ENCODE data around the gene ARHGDIA.

ARHGDIA gene

GRCh38 chr17:81863123-81863675 lies 7.9 kb downstream of the ARHGDIA start:
- no peak for DNase-seq

GRCh38 chr17:81860756-81861568 lies 10.2 kb downstream of the ARHGDIA start:
- peak; percentile 100 for DNase-seq

GRCh38 chr17:81859906-81860755 lies 11.0 kb downstream of the ARHGDIA start, which contains the start of gene P4HB:
P4HB (minus strand) TSS chr17:81860535; CDS start chr17:81860471, 64 bp downstream.
- DNase-seq: no peak

GRCh38 chr17:81858967-81859905 lies 11.9 kb downstream of the ARHGDIA start:
- DNase-seq: no peak

- no peak for DNase-seq
Observed at GRCh38 chr17:81858170-81858966, 12.8 kb downstream of the ARHGDIA start.

- DNase-seq: no peak
Observed at GRCh38 chr17:81854974-81855774, 16.0 kb downstream of the ARHGDIA start.

GRCh38 chr17:81852237-81852636 lies 18.9 kb downstream of the ARHGDIA start:
- DNase-seq: no peak

- no peak for DNase-seq
Observed at GRCh38 chr17:81851423-81851822, 19.7 kb downstream of the ARHGDIA start.

GRCh38 chr17:81849457-81849856 lies 21.7 kb downstream of the ARHGDIA start:
- DNase-seq: no peak

- no peak for DNase-seq
Observed at GRCh38 chr17:81846743-81847689, 24.1 kb downstream of the ARHGDIA start.

- DNase-seq: no peak
Observed at GRCh38 chr17:81845881-81846742, 25.0 kb downstream of the ARHGDIA start.

- no peak for DNase-seq
Observed at GRCh38 chr17:81845361-81845760, 25.8 kb downstream of the ARHGDIA start.

GRCh38 chr17:81844887-81845286 lies 26.2 kb downstream of the ARHGDIA start:
- DNase-seq: no peak

- no peak for DNase-seq
Observed at GRCh38 chr17:81844327-81844851, 26.7 kb downstream of the ARHGDIA start.

- no peak for DNase-seq
Observed at GRCh38 chr17:81843713-81844326, 27.3 kb downstream of the ARHGDIA start.

GRCh38 chr17:81842725-81843504 lies 28.2 kb downstream of the ARHGDIA start:
- no peak for DNase-seq

- no peak for DNase-seq
Observed at GRCh38 chr17:81842378-81842724, 28.8 kb downstream of the ARHGDIA start.
